ENCODE measurements around the gene GDF2.
A peak's percentile ranks its signal among the peaks of the same experiment; 100 is the strongest.

The GDF2 gene

DNA sequence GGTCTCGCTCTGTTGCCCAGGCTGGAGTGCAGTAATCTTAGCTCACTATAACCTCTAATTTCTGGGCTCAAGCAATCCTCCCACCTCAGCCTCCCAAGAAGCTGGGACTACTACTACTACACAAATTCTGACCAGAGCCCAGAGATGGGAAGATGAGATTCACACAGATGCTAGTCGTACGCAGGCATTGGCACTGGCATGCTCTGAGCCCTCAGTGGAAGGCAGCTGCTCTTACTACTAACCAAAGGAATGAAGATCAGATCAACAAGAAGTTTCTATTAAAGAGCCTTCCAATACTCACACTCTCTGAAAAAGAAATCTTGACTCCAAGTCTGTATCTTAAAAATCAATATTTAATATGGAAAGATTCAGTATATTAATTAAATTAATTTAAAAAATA lies 10.7 kb downstream of the GDF2 start:
- no peak for DNase-seq (ENCODE audit: low read depth in 2 of 2)

GRCh38 chr10:47333532-47333931 lies 11.3 kb downstream of the GDF2 start:
- DNase-seq (ENCODE audit: low read depth in 2 of 2), result no peak

DNA sequence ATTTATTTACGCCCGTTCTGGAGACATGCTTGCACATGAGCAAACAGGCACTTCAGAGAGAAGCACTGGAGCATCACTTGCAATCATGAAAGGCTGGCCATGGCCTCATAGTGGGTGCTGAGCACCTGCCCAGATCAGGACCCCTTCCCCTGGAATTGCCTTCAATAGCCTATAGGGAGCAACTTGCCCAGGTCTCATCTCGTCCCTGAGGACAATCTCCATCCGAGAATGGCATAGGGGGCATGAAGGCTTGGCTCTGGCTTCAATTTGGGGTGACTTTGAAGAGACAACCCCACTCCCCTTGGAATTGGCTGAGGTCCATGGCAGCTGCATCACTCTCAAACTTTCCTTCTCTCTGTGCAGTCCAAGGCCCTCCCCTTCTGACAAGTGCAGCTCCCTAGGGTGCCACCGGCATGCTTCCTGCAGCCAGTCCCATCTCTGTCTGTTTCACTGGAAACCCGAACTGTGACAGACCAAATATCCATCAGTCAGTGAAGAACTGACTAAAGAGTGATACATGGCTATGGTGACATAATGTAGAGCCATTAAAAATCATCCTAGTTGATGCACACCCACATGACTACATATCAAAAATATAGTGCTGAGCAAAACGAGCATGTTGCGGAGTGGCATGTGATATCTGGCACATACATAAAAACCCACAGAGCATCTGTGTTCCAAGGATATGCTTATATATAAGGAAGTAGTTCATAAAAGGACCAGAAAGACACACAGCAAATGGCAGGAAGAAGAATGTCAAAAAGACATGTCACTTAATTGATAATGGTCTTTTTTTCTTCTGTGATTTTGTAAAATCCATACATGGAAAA lies 12.4 kb downstream of the GDF2 start:
- DNase-seq (ENCODE audit: low read depth in 2 of 2), result no peak

DNA sequence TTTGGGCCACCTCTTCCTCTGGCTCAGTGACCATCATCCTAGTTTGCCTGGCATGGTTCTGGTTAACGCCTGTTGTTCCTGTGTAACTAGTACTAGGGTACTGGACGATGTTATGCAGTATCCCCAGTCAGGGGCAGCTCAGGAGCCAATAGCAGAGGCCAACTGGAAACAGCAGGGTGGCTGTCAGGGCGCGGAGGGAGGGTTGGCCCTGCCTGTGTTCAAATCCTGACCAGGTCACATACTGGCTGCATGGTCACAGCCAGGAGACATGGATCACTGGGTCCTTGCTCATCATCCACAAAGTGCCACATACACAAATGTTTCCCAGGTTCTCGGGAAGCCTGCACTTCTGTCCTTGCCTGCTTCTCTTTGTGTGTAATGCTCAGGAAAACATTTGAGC lies 13.7 kb downstream of the GDF2 start:
- DNase-seq (ENCODE audit: low read depth in 2 of 2), result no peak

- DNase-seq (ENCODE audit: low read depth in 2 of 2), result no peak
Observed at GRCh38 chr10:47336387-47337134, 14.3 kb downstream of the GDF2 start.

GRCh38 chr10:47337310-47337709 lies 15.1 kb downstream of the GDF2 start:
- DNase-seq (ENCODE audit: low read depth in 2 of 2), result no peak

DNA sequence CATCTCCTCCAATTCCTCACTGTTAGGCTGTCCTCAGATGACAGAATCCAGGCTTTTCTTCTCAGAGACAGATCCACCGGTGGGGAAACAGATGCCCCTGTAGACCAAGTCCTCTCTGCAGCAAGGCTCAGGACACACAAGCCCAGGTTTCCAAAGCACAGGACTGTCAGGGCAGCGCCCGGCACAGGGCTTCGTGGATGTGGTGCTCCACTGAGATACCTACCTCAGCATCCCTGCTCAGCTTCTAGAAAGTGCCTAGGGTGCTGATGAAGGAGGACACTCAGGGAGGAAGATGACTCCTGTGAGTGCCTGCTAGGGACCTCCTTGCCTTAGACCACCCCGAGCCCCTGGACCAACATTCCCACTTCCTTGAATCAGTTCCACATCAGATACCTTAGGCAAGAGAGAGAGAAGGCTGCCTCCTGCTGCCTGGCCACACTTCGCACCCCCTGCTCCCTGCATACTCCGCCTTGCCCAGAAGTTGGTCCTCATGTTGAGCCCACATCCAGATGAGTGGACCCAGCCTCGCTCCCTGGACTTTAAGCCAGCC lies 17.0 kb downstream of the GDF2 start:
- DNase-seq (ENCODE audit: low read depth in 2 of 2), result no peak

GRCh38 chr10:47339759-47340607 lies 17.7 kb downstream of the GDF2 start:
- no peak for DNase-seq (ENCODE audit: low read depth in 2 of 2)

DNA sequence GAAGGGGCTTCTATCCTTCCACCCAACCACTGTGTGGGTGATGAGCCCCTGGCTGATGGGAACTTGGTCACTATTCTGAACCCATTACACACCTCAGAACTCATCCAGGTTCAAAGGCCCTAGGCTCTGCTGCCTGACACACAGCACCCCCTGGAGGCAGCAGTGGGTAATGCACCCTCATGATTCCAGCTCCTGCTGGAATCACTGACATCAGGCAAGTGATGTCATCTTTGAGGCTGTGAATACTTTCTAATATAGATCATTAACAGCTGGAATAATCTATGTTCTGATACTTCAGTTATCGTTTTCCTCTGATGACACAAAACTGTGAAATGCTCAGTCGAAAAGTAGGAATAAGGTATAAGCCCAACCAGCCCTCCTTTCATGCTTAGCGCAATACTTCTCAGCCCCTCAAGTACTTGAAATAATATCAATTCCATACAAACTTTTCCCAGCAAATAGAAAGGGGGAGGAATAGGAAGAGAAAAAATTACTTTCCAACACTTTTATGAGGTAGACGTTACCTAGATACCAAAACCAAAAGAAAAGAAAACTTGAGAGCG lies 18.4 kb downstream of the GDF2 start:
- peak; percentile 32 to 58 for DNase-seq (ENCODE audit: low read depth in 2 of 2)

GRCh38 chr10:47344996-47345870 lies 23.0 kb downstream of the GDF2 start:
- DNase-seq (ENCODE audit: low read depth in 2 of 2), result no peak

GRCh38 chr10:47346581-47347302 lies 24.5 kb downstream of the GDF2 start:
- no peak for DNase-seq (ENCODE audit: low read depth in 2 of 2)

DNA sequence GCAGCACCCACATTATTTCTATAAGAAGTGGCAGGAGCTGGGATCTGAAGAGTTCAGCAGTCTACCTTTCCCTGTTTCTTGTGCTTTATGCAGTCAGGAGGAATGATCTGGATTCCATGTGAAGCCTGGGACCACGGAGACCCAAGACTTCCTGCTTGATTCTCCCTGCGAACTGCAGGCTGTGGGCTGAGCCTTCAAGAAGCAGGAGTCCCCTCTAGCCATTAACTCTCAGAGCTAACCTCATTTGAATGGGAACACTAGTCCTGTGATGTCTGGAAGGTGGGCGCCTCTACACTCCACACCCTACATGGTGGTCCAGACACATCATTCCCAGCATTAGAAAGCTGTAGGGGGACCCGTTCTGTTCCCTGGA lies 25.0 kb downstream of the GDF2 start:
- DNase-seq (ENCODE audit: low read depth in 2 of 2), result no peak

DNA sequence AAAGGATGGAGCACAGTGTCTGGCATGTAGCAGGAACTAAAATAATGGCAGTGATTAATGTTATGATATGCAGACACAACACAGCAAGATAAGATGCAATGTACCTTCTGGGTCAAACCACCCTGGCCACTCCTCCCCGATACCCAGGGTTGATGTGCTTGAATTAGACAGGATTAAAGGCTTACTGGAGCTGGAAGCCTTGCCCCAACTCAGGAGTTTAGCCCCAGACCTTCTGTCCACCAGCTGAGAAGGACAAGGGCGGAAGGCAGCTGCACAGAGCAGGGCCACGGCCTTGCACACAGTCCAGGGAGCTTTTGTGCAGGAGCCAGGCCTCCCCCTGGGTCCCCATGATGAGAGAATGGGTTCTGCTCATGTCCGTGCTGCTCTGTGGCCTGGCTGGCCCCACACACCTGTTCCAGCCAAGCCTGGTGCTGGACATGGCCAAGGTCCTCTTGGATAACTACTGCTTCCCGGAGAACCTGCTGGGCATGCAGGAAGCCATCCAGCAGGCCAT lies 25.9 kb downstream of the GDF2 start, which contains the start of gene RBP3:
TSS of gene RBP3 (plus strand) at position 226 of the 514 bp plus-strand sequence. CDS start at position 348, 122 bp downstream.
- no peak for DNase-seq (ENCODE audit: low read depth in 2 of 2)

GRCh38 chr10:47348661-47349470 lies 26.6 kb downstream of the GDF2 start:
- DNase-seq (ENCODE audit: low read depth in 2 of 2), result no peak

DNA sequence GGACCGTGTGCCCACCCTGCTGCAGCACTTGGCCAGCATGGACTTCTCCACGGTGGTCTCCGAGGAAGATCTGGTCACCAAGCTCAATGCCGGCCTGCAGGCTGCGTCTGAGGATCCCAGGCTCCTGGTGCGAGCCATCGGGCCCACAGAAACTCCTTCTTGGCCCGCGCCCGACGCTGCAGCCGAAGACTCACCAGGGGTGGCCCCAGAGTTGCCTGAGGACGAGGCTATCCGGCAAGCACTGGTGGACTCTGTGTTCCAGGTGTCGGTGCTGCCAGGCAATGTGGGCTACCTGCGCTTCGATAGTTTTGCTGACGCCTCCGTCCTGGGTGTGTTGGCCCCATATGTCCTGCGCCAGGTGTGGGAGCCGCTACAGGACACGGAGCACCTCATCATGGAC lies 27.3 kb downstream of the GDF2 start:
- DNase-seq (ENCODE audit: low read depth in 2 of 2), result no peak

DNA sequence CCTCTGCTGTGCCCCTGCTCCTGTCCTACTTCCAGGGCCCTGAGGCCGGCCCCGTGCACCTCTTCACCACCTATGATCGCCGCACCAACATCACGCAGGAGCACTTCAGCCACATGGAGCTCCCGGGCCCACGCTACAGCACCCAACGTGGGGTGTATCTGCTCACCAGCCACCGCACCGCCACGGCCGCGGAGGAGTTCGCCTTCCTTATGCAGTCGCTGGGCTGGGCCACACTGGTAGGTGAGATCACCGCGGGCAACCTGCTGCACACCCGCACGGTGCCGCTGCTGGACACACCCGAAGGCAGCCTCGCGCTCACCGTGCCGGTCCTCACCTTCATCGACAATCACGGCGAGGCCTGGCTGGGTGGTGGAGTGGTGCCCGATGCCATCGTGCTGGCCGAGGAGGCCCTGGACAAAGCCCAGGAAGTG lies 27.7 kb downstream of the GDF2 start:
- DNase-seq (ENCODE audit: low read depth in 2 of 2), result no peak

DNA sequence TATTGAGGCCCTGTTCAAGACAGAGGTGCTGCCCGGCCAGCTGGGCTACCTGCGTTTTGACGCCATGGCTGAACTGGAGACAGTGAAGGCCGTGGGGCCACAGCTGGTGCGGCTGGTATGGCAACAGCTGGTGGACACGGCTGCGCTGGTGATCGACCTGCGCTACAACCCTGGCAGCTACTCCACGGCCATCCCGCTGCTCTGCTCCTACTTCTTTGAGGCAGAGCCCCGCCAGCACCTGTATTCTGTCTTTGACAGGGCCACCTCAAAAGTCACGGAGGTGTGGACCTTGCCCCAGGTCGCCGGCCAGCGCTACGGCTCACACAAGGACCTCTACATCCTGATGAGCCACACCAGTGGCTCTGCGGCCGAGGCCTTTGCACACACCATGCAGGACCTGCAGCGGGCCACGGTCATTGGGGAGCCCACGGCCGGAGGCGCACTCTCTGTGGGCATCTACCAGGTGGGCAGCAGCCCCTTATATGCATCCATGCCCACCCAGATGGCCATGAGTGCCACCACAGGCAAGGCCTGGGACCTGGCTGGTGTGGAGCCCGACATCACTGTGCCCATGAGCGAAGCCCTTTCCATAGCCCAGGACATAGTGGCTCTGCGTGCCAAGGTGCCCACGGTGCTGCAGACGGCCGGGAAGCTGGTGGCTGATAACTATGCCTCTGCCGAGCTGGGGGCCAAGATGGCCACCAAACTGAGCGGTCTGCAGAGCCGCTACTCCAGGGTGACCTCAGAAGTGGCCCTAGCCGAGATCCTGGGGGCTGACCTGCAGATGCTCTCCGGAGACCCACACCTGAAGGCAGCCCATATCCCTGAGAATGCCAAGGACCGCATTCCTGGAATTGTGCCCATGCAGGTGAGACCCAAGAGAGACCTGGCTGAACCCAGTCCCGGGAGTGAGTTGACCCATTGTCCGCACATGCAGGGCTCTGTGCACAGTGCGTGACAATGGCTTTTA lies 28.7 kb downstream of the GDF2 start:
- DNase-seq (ENCODE audit: low read depth in 2 of 2), result no peak
